Panc1 (cell line): ENCODE data around the gene MAP2.

ENCODE experiments used
- POLR2AphosphoS5 ChIP-seq: IDR thresholded peaks from 2 replicates; pipeline ENCODE4 v1.6.1; 2012; ENCODE audit warnings: mild to moderate bottlenecking, low read depth, low read length, moderate library complexity
- SIN3A ChIP-seq: IDR thresholded peaks from 2 replicates; pipeline ENCODE4 v1.6.1; 2012; ENCODE audit warnings: low read depth, mild to moderate bottlenecking, low read length, moderate library complexity, borderline replicate concordance; ENCODE audit not compliant: insufficient read depth
- TCF7L2 ChIP-seq: IDR thresholded peaks from 2 replicates; pipeline ENCODE4 v1.6.1; 2011; ENCODE audit warnings: mild to moderate bottlenecking, low read depth, low read length, inconsistent platforms
- TF ChIP-seq, protein P1 (sequence below): fragments of 450-650 bp; IDR thresholded peaks from 2 replicates; pipeline ENCODE4 v1.5.1; 2017; ENCODE audit warnings: mild to moderate bottlenecking
- TF ChIP-seq, protein P2 (sequence below), 2 experiments: IDR thresholded peaks; 2 replicates each; pipeline ENCODE4 v1.6.1; 2011 to 2012; ENCODE audit warnings: low read depth in 2 of 2, control low read depth in 1 of 2, low read length in 1 of 2, mild to moderate bottlenecking in 1 of 2, moderate library complexity in 1 of 2; ENCODE audit not compliant: insufficient read depth in 1 of 2

DNA sequence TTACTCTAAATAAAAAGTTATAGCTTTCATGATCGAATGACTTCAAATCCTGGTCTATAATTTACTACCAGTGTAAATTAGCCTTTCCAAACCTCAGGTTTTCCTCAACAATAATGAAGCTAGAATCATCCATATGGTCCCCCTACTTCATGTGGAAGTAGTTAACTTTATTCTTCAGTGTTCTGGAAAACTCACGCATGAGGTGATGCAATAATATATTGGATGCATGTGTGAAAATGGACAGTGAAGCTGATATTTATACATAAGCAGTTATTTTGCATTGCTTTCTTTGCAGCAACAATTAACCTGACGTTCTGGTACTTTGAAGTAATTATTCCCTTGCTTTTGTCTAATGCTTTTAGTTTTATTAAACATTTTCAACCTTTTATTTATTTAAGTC, 329.2 kb downstream of the MAP2 start:
- TF ChIP-seq, protein P1, sequence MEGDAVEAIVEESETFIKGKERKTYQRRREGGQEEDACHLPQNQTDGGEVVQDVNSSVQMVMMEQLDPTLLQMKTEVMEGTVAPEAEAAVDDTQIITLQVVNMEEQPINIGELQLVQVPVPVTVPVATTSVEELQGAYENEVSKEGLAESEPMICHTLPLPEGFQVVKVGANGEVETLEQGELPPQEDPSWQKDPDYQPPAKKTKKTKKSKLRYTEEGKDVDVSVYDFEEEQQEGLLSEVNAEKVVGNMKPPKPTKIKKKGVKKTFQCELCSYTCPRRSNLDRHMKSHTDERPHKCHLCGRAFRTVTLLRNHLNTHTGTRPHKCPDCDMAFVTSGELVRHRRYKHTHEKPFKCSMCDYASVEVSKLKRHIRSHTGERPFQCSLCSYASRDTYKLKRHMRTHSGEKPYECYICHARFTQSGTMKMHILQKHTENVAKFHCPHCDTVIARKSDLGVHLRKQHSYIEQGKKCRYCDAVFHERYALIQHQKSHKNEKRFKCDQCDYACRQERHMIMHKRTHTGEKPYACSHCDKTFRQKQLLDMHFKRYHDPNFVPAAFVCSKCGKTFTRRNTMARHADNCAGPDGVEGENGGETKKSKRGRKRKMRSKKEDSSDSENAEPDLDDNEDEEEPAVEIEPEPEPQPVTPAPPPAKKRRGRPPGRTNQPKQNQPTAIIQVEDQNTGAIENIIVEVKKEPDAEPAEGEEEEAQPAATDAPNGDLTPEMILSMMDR, result no peak
- TF ChIP-seq, protein P2, sequence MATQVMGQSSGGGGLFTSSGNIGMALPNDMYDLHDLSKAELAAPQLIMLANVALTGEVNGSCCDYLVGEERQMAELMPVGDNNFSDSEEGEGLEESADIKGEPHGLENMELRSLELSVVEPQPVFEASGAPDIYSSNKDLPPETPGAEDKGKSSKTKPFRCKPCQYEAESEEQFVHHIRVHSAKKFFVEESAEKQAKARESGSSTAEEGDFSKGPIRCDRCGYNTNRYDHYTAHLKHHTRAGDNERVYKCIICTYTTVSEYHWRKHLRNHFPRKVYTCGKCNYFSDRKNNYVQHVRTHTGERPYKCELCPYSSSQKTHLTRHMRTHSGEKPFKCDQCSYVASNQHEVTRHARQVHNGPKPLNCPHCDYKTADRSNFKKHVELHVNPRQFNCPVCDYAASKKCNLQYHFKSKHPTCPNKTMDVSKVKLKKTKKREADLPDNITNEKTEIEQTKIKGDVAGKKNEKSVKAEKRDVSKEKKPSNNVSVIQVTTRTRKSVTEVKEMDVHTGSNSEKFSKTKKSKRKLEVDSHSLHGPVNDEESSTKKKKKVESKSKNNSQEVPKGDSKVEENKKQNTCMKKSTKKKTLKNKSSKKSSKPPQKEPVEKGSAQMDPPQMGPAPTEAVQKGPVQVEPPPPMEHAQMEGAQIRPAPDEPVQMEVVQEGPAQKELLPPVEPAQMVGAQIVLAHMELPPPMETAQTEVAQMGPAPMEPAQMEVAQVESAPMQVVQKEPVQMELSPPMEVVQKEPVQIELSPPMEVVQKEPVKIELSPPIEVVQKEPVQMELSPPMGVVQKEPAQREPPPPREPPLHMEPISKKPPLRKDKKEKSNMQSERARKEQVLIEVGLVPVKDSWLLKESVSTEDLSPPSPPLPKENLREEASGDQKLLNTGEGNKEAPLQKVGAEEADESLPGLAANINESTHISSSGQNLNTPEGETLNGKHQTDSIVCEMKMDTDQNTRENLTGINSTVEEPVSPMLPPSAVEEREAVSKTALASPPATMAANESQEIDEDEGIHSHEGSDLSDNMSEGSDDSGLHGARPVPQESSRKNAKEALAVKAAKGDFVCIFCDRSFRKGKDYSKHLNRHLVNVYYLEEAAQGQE (IDR thresholded peaks at IDR 0.05; ENCODE audit: insufficient read depth in 1 of 2, low read depth in 2 of 2, low read length in 1 of 2), result no peak
- TF ChIP-seq POLR2AphosphoS5 (no peak), SIN3A (no peak), TCF7L2 (no peak)
